Measurements from ENCODE around the gene XAGE3. TPM values are rescaled to one million over a fixed set of nuclear protein-coding genes. Genes with fewer than 3 reads are reported as not detected.
"Not testable (repeated sequence)": the region's sequence is repeated elsewhere in the genome, so short reads cannot be mapped to it uniquely, and the experiment has no call there.

XAGE3 gene
- total and polyA plus RNA-seq, 8 donors, result not detected

DNA sequence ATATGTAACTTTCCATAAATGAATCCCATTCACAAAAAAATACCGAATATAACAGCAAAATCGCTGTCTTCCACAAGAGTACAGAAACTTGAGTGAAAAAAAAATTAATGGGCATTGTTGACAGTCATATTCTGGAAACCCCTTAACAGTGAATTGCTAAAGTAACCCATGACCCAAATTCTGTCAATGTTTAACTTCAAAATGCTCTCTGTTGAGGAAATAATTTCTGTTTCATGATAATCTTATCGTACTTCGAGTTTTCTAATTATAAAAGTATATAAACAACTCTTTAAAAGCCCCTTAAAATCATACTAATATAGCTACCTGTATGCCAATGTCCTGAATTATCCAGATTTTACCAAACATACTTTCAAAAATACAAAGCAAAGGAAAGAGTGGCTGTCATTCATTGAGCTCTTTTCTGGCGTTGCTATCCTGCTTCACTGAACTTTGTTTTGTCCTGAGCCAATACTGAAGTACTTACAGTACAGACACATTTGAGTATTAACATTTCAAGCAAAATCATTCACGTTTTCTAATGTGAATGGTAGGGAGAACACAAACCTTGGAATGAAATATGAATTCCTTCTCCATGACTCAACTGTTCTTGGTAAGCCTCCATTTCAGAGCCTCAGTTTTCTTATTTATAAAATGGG lies 2.4 kb downstream of the XAGE3 start:
- ATAC-seq (peak in 3 of 4 donors; percentile 65 to 88 (median 73)), FAIRE-seq (peak; percentile 75), DNase-seq (no peak)
- H3K36me3 ChIP-seq, result no peaks in the 10 kb centered on the region
- TF ChIP-seq, protein P1, sequence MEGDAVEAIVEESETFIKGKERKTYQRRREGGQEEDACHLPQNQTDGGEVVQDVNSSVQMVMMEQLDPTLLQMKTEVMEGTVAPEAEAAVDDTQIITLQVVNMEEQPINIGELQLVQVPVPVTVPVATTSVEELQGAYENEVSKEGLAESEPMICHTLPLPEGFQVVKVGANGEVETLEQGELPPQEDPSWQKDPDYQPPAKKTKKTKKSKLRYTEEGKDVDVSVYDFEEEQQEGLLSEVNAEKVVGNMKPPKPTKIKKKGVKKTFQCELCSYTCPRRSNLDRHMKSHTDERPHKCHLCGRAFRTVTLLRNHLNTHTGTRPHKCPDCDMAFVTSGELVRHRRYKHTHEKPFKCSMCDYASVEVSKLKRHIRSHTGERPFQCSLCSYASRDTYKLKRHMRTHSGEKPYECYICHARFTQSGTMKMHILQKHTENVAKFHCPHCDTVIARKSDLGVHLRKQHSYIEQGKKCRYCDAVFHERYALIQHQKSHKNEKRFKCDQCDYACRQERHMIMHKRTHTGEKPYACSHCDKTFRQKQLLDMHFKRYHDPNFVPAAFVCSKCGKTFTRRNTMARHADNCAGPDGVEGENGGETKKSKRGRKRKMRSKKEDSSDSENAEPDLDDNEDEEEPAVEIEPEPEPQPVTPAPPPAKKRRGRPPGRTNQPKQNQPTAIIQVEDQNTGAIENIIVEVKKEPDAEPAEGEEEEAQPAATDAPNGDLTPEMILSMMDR (IDR thresholded peaks at IDR 0.05), result no peak
- peak overlapping the region in 2 of 4 donors; percentile 49 to 60 for H3K27ac ChIP-seq
- no peaks in the 10 kb centered on the region for H3K27me3 ChIP-seq
- 11 to 17% methylated on average over 6 of the region's 6 CpGs for WGBS, 2 donors
- H3K9me3 ChIP-seq, result no peaks in the 10 kb centered on the region
- peaks cover 0 to 3% (median 0%) of the 10 kb centered on the region in 3 donors for H3K4me1 ChIP-seq
- H3K4me3 ChIP-seq, result peak overlapping the region in 1 of 4 donors; percentile 3
- intact Hi-C loops (cut with DNase I), result no loop called here

DNA sequence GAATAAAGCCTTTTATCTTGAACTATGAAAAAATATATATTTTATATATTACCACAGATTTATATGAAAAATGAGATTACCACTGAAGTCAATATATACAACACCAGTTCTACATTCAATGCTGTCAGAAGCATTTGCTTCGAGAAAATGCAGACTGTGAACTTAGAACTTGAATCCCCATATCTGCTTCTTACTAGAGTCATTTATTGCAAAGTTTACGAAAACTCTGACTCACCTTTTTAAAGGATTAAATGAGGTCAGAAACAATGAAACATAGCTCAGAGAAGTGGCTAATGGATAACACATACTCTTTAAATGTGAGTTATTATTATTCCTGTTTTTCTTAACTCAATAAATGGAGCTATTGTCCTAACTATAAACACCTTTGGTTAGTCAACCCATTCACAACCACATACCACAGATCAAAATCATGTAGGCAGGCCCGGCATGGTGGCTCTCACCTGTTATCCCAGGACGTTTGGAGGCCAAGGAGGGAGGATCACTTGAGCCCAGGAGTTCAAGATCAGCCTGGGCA lies 10.8 kb downstream of the XAGE3 start:
- WGBS, 2 donors, result 42 to 48% methylated on average over 4 of the region's 4 CpGs
- ATAC-seq; intact Hi-C loops (cut with DNase I); FAIRE-seq; DNase-seq; H3K4me1 ChIP-seq; H3K4me3 ChIP-seq; H3K36me3 ChIP-seq; H3K27ac ChIP-seq; H3K9me3 ChIP-seq: not testable (repeated sequence)
- H3K27me3 ChIP-seq, result peaks cover 0 to 24% (median 0%) of the 10 kb centered on the region in 4 donors

DNA sequence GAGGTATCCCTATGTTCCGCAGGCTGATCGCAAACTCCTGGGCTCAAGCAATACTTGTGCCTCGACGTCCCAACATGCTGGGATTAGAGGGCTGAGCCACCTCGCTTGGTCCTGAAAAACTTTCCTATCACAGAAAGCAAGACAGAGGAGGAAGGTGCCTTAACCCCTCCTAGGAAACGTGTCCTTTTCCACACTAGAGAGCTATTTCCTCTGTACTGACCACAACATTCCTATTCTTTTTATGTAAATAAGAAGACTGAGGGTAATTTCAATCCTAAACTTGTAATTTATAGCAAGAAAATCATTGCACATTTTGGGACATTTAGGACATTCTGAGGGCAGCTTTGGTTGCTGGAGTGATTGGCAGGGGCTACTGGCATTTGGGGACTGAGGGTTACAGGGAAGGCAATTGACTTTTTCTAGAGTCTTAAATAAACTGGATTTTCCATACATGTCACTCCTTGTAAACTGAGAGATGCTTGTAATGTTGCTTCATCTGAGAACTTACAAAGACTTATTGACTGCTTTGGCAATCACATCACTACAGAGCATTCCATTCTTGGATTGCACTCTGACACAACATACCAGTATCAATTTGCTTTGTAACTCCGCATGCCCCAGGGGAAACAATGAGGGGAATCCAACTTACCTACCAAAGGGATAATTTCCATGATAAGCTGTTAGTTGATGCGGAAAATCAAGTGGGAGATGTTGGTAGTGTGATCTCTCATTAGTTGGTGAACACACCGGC lies 15.6 kb downstream of the XAGE3 start:
- ATAC-seq (no peak), FAIRE-seq (no peak), DNase-seq (no peak)
- Histone ChIP-seq H3K27me3 (peaks cover 0 to 50% (median 4%) of the 10 kb centered on the region in 4 donors), H3K9me3 (no peaks in the 10 kb centered on the region), H3K36me3 (no peaks in the 10 kb centered on the region), H3K27ac (no peak overlapping the region), H3K4me3 (no peak overlapping the region), H3K4me1 (no peaks in the 10 kb centered on the region)
- WGBS, 2 donors, result 65 to 71% methylated on average over 9 of the region's 9 CpGs
- TF ChIP-seq, protein P1 (IDR thresholded peaks at IDR 0.05), result no peak
- intact Hi-C loops (cut with DNase I), result no loop called here

DNA sequence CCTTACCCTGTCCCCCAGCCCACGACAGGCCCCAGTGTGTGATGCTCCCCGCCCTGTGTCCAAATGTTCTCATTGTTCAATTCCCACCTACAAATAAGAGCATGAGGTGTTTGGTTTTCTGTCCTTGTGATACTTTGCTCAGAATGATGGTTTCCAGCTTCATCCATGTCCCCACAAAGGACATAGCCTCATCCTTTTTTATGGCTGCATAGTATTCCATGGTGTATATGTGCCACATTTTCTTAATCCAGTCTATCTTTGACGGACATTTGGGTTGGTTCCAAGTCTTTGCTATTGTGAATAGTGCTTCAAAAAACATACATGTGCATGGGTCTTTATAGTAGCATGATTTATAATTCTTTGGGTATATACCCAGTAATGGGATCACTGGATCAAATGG lies 24.3 kb downstream of the XAGE3 start:
- H3K36me3 ChIP-seq; intact Hi-C loops (cut with DNase I); ATAC-seq; H3K4me1 ChIP-seq; DNase-seq; H3K4me3 ChIP-seq; H3K27me3 ChIP-seq; FAIRE-seq; H3K9me3 ChIP-seq; H3K27ac ChIP-seq: not testable (repeated sequence)
- 65 to 71% methylated on average over 3 of the region's 3 CpGs for WGBS, 2 donors

DNA sequence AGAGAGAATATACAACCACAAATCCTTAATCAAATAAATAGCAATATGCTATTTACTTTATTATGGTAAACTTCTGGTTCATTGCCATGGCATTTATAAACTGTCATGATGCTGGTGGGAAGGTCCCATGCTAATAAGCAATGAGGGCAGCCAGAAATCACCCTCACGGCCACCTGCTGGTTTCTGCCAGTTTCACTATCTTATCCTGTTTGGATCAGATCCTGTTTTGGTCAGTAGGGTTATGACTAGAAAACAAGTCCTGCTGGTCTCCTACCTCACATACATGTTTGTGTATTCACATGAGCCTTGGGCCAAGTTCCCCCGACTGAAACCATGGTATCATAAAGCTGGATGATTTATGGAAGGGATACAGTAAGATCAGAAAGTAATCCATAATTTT lies 28.7 kb downstream of the XAGE3 start:
- WGBS, 2 donors, result 14 to 35% methylated on average over 2 of the region's 2 CpGs
- Histone ChIP-seq H3K4me3 (no peak overlapping the region), H3K9me3 (no peaks in the 10 kb centered on the region), H3K36me3 (no peaks in the 10 kb centered on the region), H3K4me1 (no peaks in the 10 kb centered on the region), H3K27me3 (no peaks in the 10 kb centered on the region), H3K27ac (no peak overlapping the region)
- FAIRE-seq (no peak), DNase-seq (no peak), ATAC-seq (no peak)
- intact Hi-C loops (cut with DNase I), result no loop called here
- TF ChIP-seq, protein P1 (IDR thresholded peaks at IDR 0.05), result no peak

Data from pancreas (tissue), 10 donors.